Brain microvascular endothelial cell (primary cell): ENCODE data around the gene KIF3B.
"Not testable (repeated sequence)": the region's sequence is repeated elsewhere in the genome, so short reads cannot be mapped to it uniquely, and the experiment has no call there.

ENCODE experiments used
- DNase-seq: peaks from one replicate; pipeline ENCODE4 v3.0.0-alpha.2; 2020
- H3K27ac ChIP-seq: fragments of 250-450 bp; sonication (Bioruptor Pico); 2 replicates; pipeline ENCODE4 v1.5.1; 2020; ENCODE audit warnings: mild to moderate bottlenecking, moderate library complexity
- H3K27me3 ChIP-seq: fragments of 250-450 bp; sonication (Bioruptor Pico); replicated peaks from 2 replicates; pipeline ENCODE4 v1.5.1; 2020; ENCODE audit warnings: mild to moderate bottlenecking
- H3K36me3 ChIP-seq: fragments of 250-450 bp; sonication (Bioruptor Pico); replicated peaks from 2 replicates; pipeline ENCODE4 v1.5.1; 2020; ENCODE audit warnings: mild to moderate bottlenecking
- H3K4me3 ChIP-seq: 2 replicates; pipeline ENCODE4 v1.5.1; 2011; ENCODE audit warnings: low read depth, mild to moderate bottlenecking, control low read depth, low read length, moderate library complexity
- CTCF ChIP-seq: IDR thresholded peaks from 2 replicates; pipeline ENCODE4 v1.5.1; 2011; ENCODE audit warnings: low read depth, mild to moderate bottlenecking, moderate library complexity, low read length, control low read depth, inconsistent platforms; ENCODE audit errors: missing control alignments
- in situ Hi-C: cut with HindIII; loops from 2 replicates; pipeline ENCODE4 v1.10.0; 2017; ENCODE audit warnings: low sequenced_read_pairs, low pct_ligation_motif_present

KIF3B gene

GRCh38 chr20:32380745-32381144, 103.3 kb downstream of the KIF3B start:
- no peak for TF ChIP-seq CTCF
- Histone ChIP-seq H3K27me3 (no peaks in the 10 kb centered on the region), H3K36me3 (peaks cover 4% of the 10 kb centered on the region), H3K4me3 (no peak overlapping the region), H3K27ac (no peak overlapping the region)
- in situ Hi-C loops = no loop called here
- no peak for DNase-seq

- no peak for TF ChIP-seq CTCF
- Histone ChIP-seq H3K27ac (no peak overlapping the region), H3K4me3 (no peak overlapping the region), H3K27me3 (no peaks in the 10 kb centered on the region), H3K36me3 (peaks cover 2% of the 10 kb centered on the region)
- in situ Hi-C loops = no loop called here
- no peak for DNase-seq
Measured at GRCh38 chr20:32382102-32382950, 104.9 kb downstream of the KIF3B start.

GRCh38 chr20:32383441-32383840, 106.0 kb downstream of the KIF3B start:
- H3K4me3 ChIP-seq, in situ Hi-C loops, H3K27me3 ChIP-seq, H3K27ac ChIP-seq, DNase-seq, H3K36me3 ChIP-seq: not testable (repeated sequence)
